ENCODE data around the gene NUP43.
"Not testable (repeated sequence)": the region's sequence is repeated elsewhere in the genome, so short reads cannot be mapped to it uniquely, and the experiment has no call there.

Gene NUP43

GRCh38 chr6:149745252-149745651 is 1.1 kb downstream of the NUP43 start:
- not testable (repeated sequence) for DNase-seq

- no peak for DNase-seq
Measured at GRCh38 chr6:149734915-149735314, 11.4 kb downstream of the NUP43 start.

- no peak for DNase-seq
Measured at GRCh38 chr6:149733089-149733720, 13.1 kb downstream of the NUP43 start.

GRCh38 chr6:149729824-149730223 is 16.5 kb downstream of the NUP43 start:
- no peak for DNase-seq

GRCh38 chr6:149728499-149729234 is 17.7 kb downstream of the NUP43 start:
- DNase-seq = peak; percentile 61

GRCh38 chr6:149727793-149728498 is 18.4 kb downstream of the NUP43 start:
- DNase-seq = no peak

- no peak for DNase-seq
Measured at GRCh38 chr6:149725785-149726184, 20.5 kb downstream of the NUP43 start.

GRCh38 chr6:149723771-149724417 is 22.4 kb downstream of the NUP43 start:
- peak; percentile 87 for DNase-seq

- DNase-seq = no peak
Measured at GRCh38 chr6:149723262-149723661, 23.1 kb downstream of the NUP43 start.

GRCh38 chr6:149719531-149719930 is 26.8 kb downstream of the NUP43 start:
- DNase-seq = no peak

- DNase-seq = peak; percentile 96
Measured at GRCh38 chr6:149717588-149718458, 28.5 kb downstream of the NUP43 start, which contains the start of gene LATS1. LATS1 (minus strand) TSS chr6:149718101; CDS start chr6:149702126, 15,975 bp downstream.

GRCh38 chr6:149717255-149717587 is 29.1 kb downstream of the NUP43 start:
- no peak for DNase-seq

- DNase-seq = no peak
Measured at GRCh38 chr6:149716181-149716963, 30.0 kb downstream of the NUP43 start.

- no peak for DNase-seq
Measured at GRCh38 chr6:149714442-149714841, 31.9 kb downstream of the NUP43 start.

- no peak for DNase-seq
Measured at GRCh38 chr6:149711711-149712110, 34.6 kb downstream of the NUP43 start.

- DNase-seq = no peak
Measured at GRCh38 chr6:149701714-149702113, 44.6 kb downstream of the NUP43 start.

- DNase-seq = no peak
Measured at GRCh38 chr6:149699150-149699549, 47.2 kb downstream of the NUP43 start.

GRCh38 chr6:149698175-149698574 is 48.2 kb downstream of the NUP43 start:
- no peak for DNase-seq

GRCh38 chr6:149696901-149697300 is 49.4 kb downstream of the NUP43 start:
- DNase-seq = no peak

GRCh38 chr6:149694921-149695320 is 51.4 kb downstream of the NUP43 start:
- no peak for DNase-seq

- DNase-seq = no peak
Measured at GRCh38 chr6:149691201-149691600, 55.1 kb downstream of the NUP43 start.

- no peak for DNase-seq
Measured at GRCh38 chr6:149686230-149686629, 60.1 kb downstream of the NUP43 start.

Measured in islet precursor cell (in vitro differentiated cells).